MCF 10A (cell line): ENCODE results near the gene LAS1L. TPM values are rescaled to one million over a fixed set of nuclear protein-coding genes. Genes with fewer than 3 reads are reported as not detected.

ENCODE experiments used
- total RNA-seq: library from RNA; stranded (reverse); gene quantifications from 2 replicates; pipeline ENCODE4 v1.2.3, GENCODE V29; 2022

LAS1L gene
- total RNA-seq, 1 experiment from 2014 or later: 49.8 TPM

Other genes with a start within 250 kb of the LAS1L start
- 224 and 278 TPM in 2 replicates for gene MSN, start 132.9 kb upstream of the LAS1L start, total RNA-seq